ENCODE data around the gene ARSG.

The ARSG gene

GRCh38 chr17:68379692-68380677 lies 88.7 kb downstream of the ARSG start:
- DNase-seq: no peak

GRCh38 chr17:68381076-68381900 lies 90.0 kb downstream of the ARSG start:
- no peak for DNase-seq

- no peak for DNase-seq
Observed at GRCh38 chr17:68382582-68383085, 91.3 kb downstream of the ARSG start.

GRCh38 chr17:68383120-68383442 lies 91.8 kb downstream of the ARSG start:
- no peak for DNase-seq

- no peak for DNase-seq
Observed at GRCh38 chr17:68383443-68384321, 92.4 kb downstream of the ARSG start.

GRCh38 chr17:68384471-68384870 lies 93.2 kb downstream of the ARSG start:
- no peak for DNase-seq

- no peak for DNase-seq
Observed at GRCh38 chr17:68384941-68385340, 93.6 kb downstream of the ARSG start.

- no peak for DNase-seq
Observed at GRCh38 chr17:68385490-68386215, 94.4 kb downstream of the ARSG start.

- no peak for DNase-seq
Observed at GRCh38 chr17:68387435-68388218, 96.3 kb downstream of the ARSG start.

- DNase-seq: no peak
Observed at GRCh38 chr17:68389041-68389440, 97.7 kb downstream of the ARSG start.

- no peak for DNase-seq
Observed at GRCh38 chr17:68390888-68391545, 99.7 kb downstream of the ARSG start.

- DNase-seq: no peak
Observed at GRCh38 chr17:68391561-68392268, 100.4 kb downstream of the ARSG start.

- no peak for DNase-seq
Observed at GRCh38 chr17:68394608-68395331, 103.5 kb downstream of the ARSG start.

GRCh38 chr17:68396226-68397107 lies 105.2 kb downstream of the ARSG start:
- no peak for DNase-seq

- no peak for DNase-seq
Observed at GRCh38 chr17:68397108-68397536, 105.8 kb downstream of the ARSG start.

GRCh38 chr17:68398691-68399637 lies 107.7 kb downstream of the ARSG start:
- DNase-seq: no peak
